Stimulated activated CD8-positive, alpha-beta memory T cell treated with anti-CD3 and anti-CD28 coated beads, Interleukin-12 subunit alpha, Interleukin-12 subunit beta, amount 100 ng/mL, for 1 hour (primary cell): ENCODE data around the gene GNG14.
A peak's percentile ranks its signal among the peaks of the same experiment; 100 is the strongest.
"Not testable (repeated sequence)": the region's sequence is repeated elsewhere in the genome, so short reads cannot be mapped to it uniquely, and the experiment has no call there.

Experiments used
- DNase-seq: peaks from one replicate; pipeline ENCODE4 v3.0.0-alpha.2; 2020; ENCODE audit warnings: low read depth

Gene GNG14

DNA sequence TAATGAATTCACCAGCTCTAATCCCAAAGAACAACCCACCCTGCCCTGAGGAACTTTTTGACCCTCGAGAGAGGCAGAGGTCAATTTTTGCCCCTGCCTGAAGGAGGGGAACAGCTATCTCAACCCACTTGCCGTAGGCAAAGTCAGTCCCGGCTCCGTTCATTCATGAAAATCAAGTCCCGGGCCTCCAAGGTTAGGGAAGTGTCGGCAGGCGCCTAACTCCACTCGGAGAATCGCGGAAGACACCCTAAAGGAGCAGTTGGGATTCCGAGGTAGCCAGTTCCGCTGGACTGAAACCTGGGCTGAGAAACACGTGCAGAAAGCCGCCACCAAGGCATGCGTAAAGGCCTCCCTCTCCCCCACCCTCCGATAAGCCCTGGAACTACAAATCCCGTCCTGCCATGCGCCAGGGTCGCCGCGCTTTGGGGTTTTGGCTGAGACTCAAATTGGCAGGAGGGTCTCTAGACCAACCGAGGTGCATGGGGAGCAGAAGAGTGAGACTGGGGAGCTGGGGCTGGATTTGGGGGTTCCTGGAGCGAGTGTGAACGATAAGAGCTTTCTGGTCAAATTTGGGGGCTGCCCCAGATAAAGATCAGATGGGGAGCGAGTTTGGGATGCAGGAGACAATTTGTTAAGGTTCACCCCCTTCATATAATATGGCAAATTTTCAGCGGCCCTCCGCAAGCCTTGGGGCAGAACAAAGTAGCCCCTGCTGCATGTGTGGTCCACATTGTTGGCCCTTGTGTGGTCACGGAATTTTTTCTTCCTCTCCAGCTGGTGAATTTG is 36.0 kb downstream of the GNG14 start, which contains the start of gene TNPO2:
Gene TNPO2 (minus strand): TSS at position 292 of the 786 bp plus-strand sequence. CDS start 2,955 bp downstream, outside the sequence.
- DNase-seq: peak; percentile 47

- DNase-seq: not testable (repeated sequence)
Measured at GRCh38 chr19:12725612-12726011, 37.8 kb downstream of the GNG14 start.

DNA sequence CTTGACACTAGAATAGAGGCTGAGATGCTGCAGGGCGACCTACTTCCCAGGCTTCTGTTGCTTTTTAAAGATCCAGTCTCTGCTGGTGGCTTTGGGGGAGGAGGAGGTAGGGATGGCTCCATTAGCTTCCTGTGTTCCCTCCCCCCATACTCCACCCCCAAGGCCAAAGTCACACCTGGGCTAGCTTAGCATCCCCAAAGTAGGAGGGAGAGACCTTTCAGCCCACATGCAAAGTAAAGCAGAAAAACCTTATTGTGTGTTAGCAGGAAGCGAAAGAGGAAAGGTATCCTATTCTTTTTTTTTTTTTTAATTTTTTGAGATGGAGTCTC is 39.2 kb downstream of the GNG14 start:
- DNase-seq: no peak

- DNase-seq: no peak
Measured at GRCh38 chr19:12727745-12728433, 40.1 kb downstream of the GNG14 start.

- DNase-seq: no peak
Measured at GRCh38 chr19:12730064-12730463, 42.3 kb downstream of the GNG14 start.

DNA sequence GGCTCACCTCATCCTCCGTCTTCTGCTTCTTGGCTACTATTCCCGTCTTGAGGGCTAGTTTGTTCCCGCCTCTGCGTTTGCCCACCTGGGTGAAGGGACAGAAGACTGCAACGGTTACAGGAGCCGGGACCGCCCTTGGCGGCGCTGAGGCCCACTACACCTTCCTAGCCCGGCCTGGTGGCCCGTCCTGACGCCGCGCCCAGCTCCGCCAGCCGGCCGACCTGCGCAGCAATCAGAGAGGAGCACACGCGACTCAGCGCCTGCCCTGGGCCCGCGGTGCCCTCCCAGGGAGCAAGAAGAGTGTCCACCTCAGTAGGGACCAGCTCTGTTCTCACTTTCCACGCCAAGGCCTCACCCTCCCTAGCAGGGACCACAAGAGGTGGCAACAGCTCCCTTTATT is 43.5 kb downstream of the GNG14 start:
- no peak for DNase-seq

DNA sequence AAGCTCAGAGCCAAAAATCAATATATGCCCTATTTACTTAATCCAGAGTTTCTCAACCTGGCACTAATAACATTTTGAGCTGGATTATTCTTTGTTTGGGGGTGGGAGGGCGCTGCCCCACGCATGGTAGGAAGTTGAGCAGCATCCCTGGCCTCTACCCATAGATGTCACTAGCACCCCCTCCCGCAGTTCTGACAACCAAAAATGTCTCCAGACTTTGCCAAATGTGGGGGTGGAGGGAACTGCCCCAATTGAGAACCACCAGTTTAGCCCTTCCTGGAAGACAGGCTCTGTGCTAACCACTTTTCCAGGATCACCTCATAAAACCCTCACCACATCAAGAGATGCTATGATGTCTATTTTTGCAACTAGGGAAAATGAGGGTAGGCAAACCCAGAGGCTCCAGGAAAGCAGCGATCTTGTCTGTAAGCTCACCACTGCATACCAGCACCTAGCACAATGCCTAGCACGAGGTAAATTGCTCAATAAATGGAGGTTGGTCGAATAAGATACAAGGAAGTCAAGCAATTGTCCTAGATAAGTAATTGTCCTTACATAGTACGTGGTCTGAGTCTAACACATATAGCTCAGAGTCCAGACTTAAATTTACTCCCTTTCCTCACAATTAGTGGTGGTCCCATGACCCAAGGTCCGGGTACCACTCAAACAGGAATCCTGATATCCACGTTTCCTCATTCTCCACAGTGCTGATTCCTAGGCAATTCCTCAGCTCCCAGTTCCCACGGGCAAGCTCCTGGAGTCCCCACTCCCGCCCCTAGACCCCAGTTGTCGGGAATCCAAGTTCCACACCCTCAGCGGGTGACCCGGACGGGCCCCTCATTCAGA is 45.8 kb downstream of the GNG14 start:
- DNase-seq: no peak

DNA sequence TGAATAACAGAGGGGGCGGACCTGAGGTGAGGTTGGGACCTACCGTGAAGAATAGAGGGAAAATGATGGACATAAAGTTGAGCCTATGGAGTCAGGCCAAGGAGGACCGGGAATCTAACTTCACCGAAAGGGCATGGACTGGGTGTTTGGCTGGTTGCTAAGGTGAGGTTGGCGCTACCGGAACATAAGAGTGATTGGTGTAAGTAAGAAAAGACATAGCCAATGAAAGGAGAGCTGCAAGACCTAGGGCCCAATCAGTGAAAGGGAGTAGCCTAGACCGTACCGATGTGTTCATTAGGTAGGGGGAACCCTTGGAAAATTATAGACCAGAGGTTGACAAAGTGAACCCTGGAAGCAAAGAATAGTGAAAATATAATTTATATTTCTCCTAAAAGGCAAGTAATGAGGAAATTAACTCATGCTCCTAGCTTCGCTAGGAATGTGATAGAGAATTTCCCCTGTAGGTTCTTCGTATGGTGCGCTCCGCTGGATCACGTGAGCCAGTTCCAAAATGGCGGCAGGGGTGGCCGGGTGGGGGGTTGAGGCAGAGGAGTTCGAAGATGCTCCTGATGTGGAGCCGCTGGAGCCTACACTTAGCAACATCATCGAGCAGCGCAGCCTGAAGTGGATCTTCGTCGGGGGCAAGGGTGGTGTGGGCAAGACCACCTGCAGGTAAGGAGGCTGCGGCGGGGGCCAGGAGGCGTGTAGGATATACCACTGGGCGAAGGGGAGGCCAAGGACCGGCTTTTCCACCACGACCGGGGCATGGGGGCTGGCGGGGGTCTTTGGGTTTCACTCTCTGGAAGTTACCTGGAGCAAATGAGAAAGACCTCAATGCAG is 49.4 kb downstream of the GNG14 start, which contains the start of gene GET3:
Gene GET3 (plus strand): TSS at position 503 of the 840 bp plus-strand sequence. CDS start 9 bp downstream, at position 512.
- DNase-seq: peak; percentile 68

DNA sequence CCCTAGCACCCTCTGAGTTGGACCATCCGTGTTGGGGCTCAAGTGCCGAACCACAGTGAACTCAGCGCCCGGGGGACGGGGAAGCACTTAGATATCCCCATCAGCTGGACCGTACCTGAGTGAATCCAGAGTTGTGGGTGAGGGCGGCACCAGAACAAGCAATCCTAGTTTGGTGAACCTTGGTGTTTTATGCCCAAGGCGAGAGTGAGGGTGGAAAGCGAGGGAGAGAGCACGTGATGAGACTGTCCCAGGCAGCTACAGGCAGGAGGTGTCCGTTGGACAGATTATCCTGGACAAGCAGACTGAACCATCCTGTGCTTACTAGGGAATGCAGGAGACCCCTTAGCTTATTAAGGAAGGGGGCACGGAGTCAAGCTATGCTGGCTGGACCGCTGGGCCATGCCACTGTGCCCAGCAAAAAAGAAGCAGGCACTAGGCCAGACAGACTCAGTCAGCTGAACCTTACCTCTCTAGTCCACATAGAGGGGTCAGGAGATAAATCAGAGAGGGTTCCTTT is 50.1 kb downstream of the GNG14 start:
- DNase-seq: no peak
